Measurements from ENCODE around the gene SPI1.
"Not testable (repeated sequence)": the region's sequence is repeated elsewhere in the genome, so short reads cannot be mapped to it uniquely, and the experiment has no call there.

The SPI1 gene

GRCh38 chr11:47324520-47324919 is 53.8 kb downstream of the SPI1 start:
- DNase-seq (ENCODE audit: low spot score), result no peak

GRCh38 chr11:47318166-47318565 is 60.2 kb downstream of the SPI1 start:
- DNase-seq (ENCODE audit: low spot score), result peak; percentile 72

GRCh38 chr11:47317064-47317828 is 61.1 kb downstream of the SPI1 start:
- peak; percentile 77 for DNase-seq (ENCODE audit: low spot score)

- not testable (repeated sequence) for DNase-seq (ENCODE audit: low spot score)
Observed at GRCh38 chr11:47316501-47316900, 61.8 kb downstream of the SPI1 start.

- DNase-seq (ENCODE audit: low spot score), result no peak
Observed at GRCh38 chr11:47314992-47315391, 63.4 kb downstream of the SPI1 start.

- DNase-seq (ENCODE audit: low spot score), result no peak
Observed at GRCh38 chr11:47308050-47308823, 70.1 kb downstream of the SPI1 start.

- no peak for DNase-seq (ENCODE audit: low spot score)
Observed at GRCh38 chr11:47306484-47306844, 71.9 kb downstream of the SPI1 start.

- no peak for DNase-seq (ENCODE audit: low spot score)
Observed at GRCh38 chr11:47305734-47306483, 72.4 kb downstream of the SPI1 start.

Measured in germinal center (tissue), 1 donor.